ENCODE measurements around the gene CDK6.

DNA sequence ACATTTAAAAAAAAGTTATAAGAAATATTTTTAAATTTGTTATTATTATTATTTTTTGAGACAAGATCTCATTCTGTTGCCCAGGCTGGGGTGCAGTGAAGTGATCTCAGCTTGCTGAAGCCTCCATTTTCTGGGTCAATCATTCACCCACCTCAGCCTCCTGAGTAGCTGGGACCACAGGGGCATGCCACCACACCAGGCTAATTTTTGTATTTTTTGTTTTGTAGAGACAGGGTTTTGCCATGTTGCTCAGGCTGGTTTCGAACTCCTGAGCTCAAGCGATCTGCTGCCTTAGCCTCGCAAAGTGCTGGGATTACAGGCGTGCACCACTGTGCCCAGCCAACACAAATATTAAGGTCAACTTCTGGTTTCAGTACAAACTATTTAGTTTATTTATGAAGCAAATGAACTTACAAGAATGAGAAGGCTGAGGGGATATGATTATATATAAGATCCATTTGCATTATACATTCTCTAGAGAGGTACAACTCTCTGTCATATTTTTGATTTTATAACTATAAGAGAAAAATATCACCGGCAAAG lies 200.3 kb downstream of the CDK6 start:
- TF ChIP-seq, protein P1, sequence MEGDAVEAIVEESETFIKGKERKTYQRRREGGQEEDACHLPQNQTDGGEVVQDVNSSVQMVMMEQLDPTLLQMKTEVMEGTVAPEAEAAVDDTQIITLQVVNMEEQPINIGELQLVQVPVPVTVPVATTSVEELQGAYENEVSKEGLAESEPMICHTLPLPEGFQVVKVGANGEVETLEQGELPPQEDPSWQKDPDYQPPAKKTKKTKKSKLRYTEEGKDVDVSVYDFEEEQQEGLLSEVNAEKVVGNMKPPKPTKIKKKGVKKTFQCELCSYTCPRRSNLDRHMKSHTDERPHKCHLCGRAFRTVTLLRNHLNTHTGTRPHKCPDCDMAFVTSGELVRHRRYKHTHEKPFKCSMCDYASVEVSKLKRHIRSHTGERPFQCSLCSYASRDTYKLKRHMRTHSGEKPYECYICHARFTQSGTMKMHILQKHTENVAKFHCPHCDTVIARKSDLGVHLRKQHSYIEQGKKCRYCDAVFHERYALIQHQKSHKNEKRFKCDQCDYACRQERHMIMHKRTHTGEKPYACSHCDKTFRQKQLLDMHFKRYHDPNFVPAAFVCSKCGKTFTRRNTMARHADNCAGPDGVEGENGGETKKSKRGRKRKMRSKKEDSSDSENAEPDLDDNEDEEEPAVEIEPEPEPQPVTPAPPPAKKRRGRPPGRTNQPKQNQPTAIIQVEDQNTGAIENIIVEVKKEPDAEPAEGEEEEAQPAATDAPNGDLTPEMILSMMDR (IDR thresholded peaks at IDR 0.05) = no peak
- no peak for TF ChIP-seq POLR2A (IDR thresholded peaks at IDR 0.05)

Measured in thyroid gland (tissue), 4 donors.